Measurements from ENCODE around the gene ARFGEF2. TPM values are rescaled to one million over a fixed set of nuclear protein-coding genes. Genes with fewer than 3 reads are reported as not detected.
A peak's percentile ranks its signal among the peaks of the same experiment; 100 is the strongest.

Gene ARFGEF2
- total RNA-seq, 1 donor from 2014 or later = 24.7 TPM

- Mint-ChIP-seq H3K27me3 (ENCODE audit: low read depth) (peaks cover 33% of the 10 kb centered on the region), H3K9me3 (no peaks in the 10 kb centered on the region), H3K36me3 (no peaks in the 10 kb centered on the region), H3K4me1 (peaks cover 6% of the 10 kb centered on the region), H3K4me3 (no peak overlapping the region), H3K27ac (no peak overlapping the region)
- TF ChIP-seq CTCF (IDR thresholded peaks at IDR 0.05; ENCODE audit: unreplicated experiment) = no peak
- DNase-seq (ENCODE audit: low spot score in 2 of 2, unreplicated experiment in 2 of 2) = no peak
Observed at GRCh38 chr20:48901326-48901725, 20.2 kb upstream of the ARFGEF2 start.

- no peak overlapping the region for H3K4me3 Mint-ChIP-seq
- no peaks in the 10 kb centered on the region for H3K36me3 Mint-ChIP-seq
- H3K4me1 Mint-ChIP-seq = peaks cover 6% of the 10 kb centered on the region
- no peak for DNase-seq (ENCODE audit: low spot score in 2 of 2, unreplicated experiment in 2 of 2)
- H3K27ac Mint-ChIP-seq = no peak overlapping the region
- H3K27me3 Mint-ChIP-seq (ENCODE audit: low read depth) = peaks cover 32% of the 10 kb centered on the region
- TF ChIP-seq CTCF (IDR thresholded peaks at IDR 0.05; ENCODE audit: unreplicated experiment) = no peak
- H3K9me3 Mint-ChIP-seq = peaks cover under 1% of the 10 kb centered on the region
Observed at GRCh38 chr20:48903705-48904104, 17.8 kb upstream of the ARFGEF2 start.

- peaks cover 6% of the 10 kb centered on the region for H3K4me1 Mint-ChIP-seq
- no peak overlapping the region for H3K27ac Mint-ChIP-seq
- H3K4me3 Mint-ChIP-seq = no peak overlapping the region
- peak; percentile 94 for TF ChIP-seq CTCF (IDR thresholded peaks at IDR 0.05; ENCODE audit: unreplicated experiment)
- H3K36me3 Mint-ChIP-seq = no peaks in the 10 kb centered on the region
- H3K9me3 Mint-ChIP-seq = peaks cover 5% of the 10 kb centered on the region
- DNase-seq (ENCODE audit: low spot score in 2 of 2, unreplicated experiment in 2 of 2) = peak in 1 of 2 experiments; percentile 74
- H3K27me3 Mint-ChIP-seq (ENCODE audit: low read depth) = peaks cover 22% of the 10 kb centered on the region
Observed at GRCh38 chr20:48904566-48905296, 16.8 kb upstream of the ARFGEF2 start.

- H3K27me3 Mint-ChIP-seq (ENCODE audit: low read depth) = peaks cover 17% of the 10 kb centered on the region
- no peak overlapping the region for H3K27ac Mint-ChIP-seq
- peaks cover 6% of the 10 kb centered on the region for H3K4me1 Mint-ChIP-seq
- peaks cover 8% of the 10 kb centered on the region for H3K9me3 Mint-ChIP-seq
- H3K4me3 Mint-ChIP-seq = no peak overlapping the region
- no peak for DNase-seq (ENCODE audit: low spot score in 2 of 2, unreplicated experiment in 2 of 2)
- no peaks in the 10 kb centered on the region for H3K36me3 Mint-ChIP-seq
- peak; percentile 15 for TF ChIP-seq CTCF (IDR thresholded peaks at IDR 0.05; ENCODE audit: unreplicated experiment)
Observed at GRCh38 chr20:48905297-48905647, 16.2 kb upstream of the ARFGEF2 start.

- no peak for TF ChIP-seq CTCF (IDR thresholded peaks at IDR 0.05; ENCODE audit: unreplicated experiment)
- Mint-ChIP-seq H3K4me3 (no peak overlapping the region), H3K27me3 (ENCODE audit: low read depth) (peaks cover 16% of the 10 kb centered on the region), H3K27ac (no peak overlapping the region), H3K4me1 (peaks cover 6% of the 10 kb centered on the region), H3K36me3 (no peaks in the 10 kb centered on the region), H3K9me3 (peaks cover 11% of the 10 kb centered on the region)
- no peak for DNase-seq (ENCODE audit: low spot score in 2 of 2, unreplicated experiment in 2 of 2)
Observed at GRCh38 chr20:48906221-48906877, 15.2 kb upstream of the ARFGEF2 start.

Measured in mesothelial cell of epicardium (in vitro differentiated cells).